ENCODE results near the gene BAIAP2.

- no peak for TF ChIP-seq POLR2A (IDR thresholded peaks at IDR 0.05)
- no peak for TF ChIP-seq CTCF (IDR thresholded peaks at IDR 0.05)
- no peak for TF ChIP-seq POLR2AphosphoS5 (IDR thresholded peaks at IDR 0.05)
These were observed 95.7 kb downstream of the BAIAP2 start for GRCh38 chr17:81130385-81131361.

All from breast epithelium (tissue), 3 donors.